GM21360 (cell line): ENCODE results near the gene FAM171A1.
"Not testable (repeated sequence)": the region's sequence is repeated elsewhere in the genome, so short reads cannot be mapped to it uniquely, and the experiment has no call there.

Experiments
- ATAC-seq: cut with Tn5 transposase; IDR thresholded peaks from one replicate; pipeline ENCODE4 v1.9.1; 2021; ENCODE audit warnings: mild to moderate bottlenecking, moderate library complexity; ENCODE audit not compliant: unreplicated experiment

Gene FAM171A1

GRCh38 chr10:15370856-15371701 lies at the start of gene FAM171A1:
FAM171A1 (minus strand) TSS chr10:15371289; CDS start chr10:15371052, 237 bp downstream.
- peak; percentile 46 for ATAC-seq

GRCh38 chr10:15420858-15421257 lies 49.8 kb upstream of the FAM171A1 start:
- ATAC-seq = no peak

- ATAC-seq = peak; percentile 52
These were observed 48.3 kb upstream of the FAM171A1 start for GRCh38 chr10:15419279-15419874.

GRCh38 chr10:15416034-15416433 lies 44.9 kb upstream of the FAM171A1 start:
- no peak for ATAC-seq

GRCh38 chr10:15411010-15411409 lies 39.9 kb upstream of the FAM171A1 start:
- no peak for ATAC-seq

GRCh38 chr10:15409350-15409749 lies 38.3 kb upstream of the FAM171A1 start:
- ATAC-seq = not testable (repeated sequence)

GRCh38 chr10:15408557-15408956 lies 37.5 kb upstream of the FAM171A1 start:
- ATAC-seq = no peak

GRCh38 chr10:15405319-15405718 lies 34.2 kb upstream of the FAM171A1 start:
- ATAC-seq = no peak

- ATAC-seq = no peak
These were observed 30.3 kb upstream of the FAM171A1 start for GRCh38 chr10:15401382-15401781.

- not testable (repeated sequence) for ATAC-seq
These were observed 29.4 kb upstream of the FAM171A1 start for GRCh38 chr10:15400461-15400860.

GRCh38 chr10:15399060-15399661 lies 28.1 kb upstream of the FAM171A1 start:
- no peak for ATAC-seq

- ATAC-seq = no peak
These were observed 24.8 kb upstream of the FAM171A1 start for GRCh38 chr10:15395935-15396334.

- ATAC-seq = no peak
These were observed 22.2 kb upstream of the FAM171A1 start for GRCh38 chr10:15393139-15393825.

GRCh38 chr10:15391491-15391890 lies 20.4 kb upstream of the FAM171A1 start:
- ATAC-seq = no peak

GRCh38 chr10:15388172-15388571 lies 17.1 kb upstream of the FAM171A1 start:
- ATAC-seq = not testable (repeated sequence)

- no peak for ATAC-seq
These were observed 15.9 kb upstream of the FAM171A1 start for GRCh38 chr10:15387021-15387420.

- no peak for ATAC-seq
These were observed 14.7 kb upstream of the FAM171A1 start for GRCh38 chr10:15385552-15386455.

- no peak for ATAC-seq
These were observed 10.3 kb upstream of the FAM171A1 start for GRCh38 chr10:15381420-15381819.

GRCh38 chr10:15379078-15379477 lies 8.0 kb upstream of the FAM171A1 start:
- no peak for ATAC-seq

- no peak for ATAC-seq
These were observed 7.5 kb upstream of the FAM171A1 start for GRCh38 chr10:15378569-15378968.
